Measurements from ENCODE around the gene BABAM2.

DNA sequence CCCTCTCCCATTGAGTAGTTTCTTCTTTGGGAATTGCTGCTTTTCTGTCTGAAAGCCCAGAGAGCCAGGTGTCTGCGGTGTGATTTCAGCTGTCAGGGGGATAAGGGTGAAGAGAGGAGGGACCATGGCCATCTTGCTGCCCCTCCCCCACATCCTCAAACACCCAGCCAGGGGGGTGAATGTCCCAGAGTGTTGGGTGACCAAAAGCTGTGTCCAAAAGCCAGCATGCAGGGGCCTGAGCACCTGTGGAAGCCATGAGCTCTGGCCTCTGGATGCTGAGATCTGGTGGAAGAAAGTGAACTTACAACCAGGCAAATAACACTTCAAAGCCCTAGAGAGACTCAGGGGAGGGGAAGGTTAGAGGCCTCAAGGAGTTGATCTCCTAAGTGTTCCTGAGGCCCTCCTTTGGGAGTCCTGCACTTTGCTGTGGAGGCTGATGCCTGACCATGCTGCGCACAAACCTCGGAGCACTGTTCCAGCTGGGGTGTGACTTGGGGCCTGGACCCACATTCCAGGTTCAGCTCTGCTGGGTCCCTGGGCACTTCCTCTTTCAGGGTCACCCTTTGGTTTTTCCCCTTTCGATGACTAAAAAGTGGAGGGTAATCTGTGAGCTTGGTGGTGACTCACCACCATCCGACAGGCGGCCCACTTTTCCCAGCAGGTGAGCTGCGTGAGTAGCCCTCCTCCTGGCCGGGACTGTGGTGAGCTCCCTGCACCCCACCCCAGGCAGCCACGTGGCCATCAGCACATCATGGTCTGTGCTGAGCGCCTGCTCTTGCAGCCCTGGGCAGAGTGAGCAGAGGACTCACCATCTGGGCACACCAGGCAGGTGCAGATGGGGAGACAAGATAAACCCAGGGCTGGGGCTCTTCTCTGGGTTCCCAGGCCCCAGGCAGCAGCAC, 435.3 kb downstream of the BABAM2 start:
- TF ChIP-seq, protein P1, sequence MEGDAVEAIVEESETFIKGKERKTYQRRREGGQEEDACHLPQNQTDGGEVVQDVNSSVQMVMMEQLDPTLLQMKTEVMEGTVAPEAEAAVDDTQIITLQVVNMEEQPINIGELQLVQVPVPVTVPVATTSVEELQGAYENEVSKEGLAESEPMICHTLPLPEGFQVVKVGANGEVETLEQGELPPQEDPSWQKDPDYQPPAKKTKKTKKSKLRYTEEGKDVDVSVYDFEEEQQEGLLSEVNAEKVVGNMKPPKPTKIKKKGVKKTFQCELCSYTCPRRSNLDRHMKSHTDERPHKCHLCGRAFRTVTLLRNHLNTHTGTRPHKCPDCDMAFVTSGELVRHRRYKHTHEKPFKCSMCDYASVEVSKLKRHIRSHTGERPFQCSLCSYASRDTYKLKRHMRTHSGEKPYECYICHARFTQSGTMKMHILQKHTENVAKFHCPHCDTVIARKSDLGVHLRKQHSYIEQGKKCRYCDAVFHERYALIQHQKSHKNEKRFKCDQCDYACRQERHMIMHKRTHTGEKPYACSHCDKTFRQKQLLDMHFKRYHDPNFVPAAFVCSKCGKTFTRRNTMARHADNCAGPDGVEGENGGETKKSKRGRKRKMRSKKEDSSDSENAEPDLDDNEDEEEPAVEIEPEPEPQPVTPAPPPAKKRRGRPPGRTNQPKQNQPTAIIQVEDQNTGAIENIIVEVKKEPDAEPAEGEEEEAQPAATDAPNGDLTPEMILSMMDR (IDR thresholded peaks at IDR 0.05 in 4 of 5, conservative IDR thresholded peaks at IDR 0.05 in 1 of 5), result no peak
- no peak for TF ChIP-seq POLR2A (IDR thresholded peaks at IDR 0.05)

Measured in gastrocnemius medialis (tissue), 4 donors.